GM19035 (cell line): Measurements from ENCODE around the gene ASPN.

Experiments used
- ATAC-seq: cut with Tn5 transposase; IDR thresholded peaks from one replicate; pipeline ENCODE4 v1.9.1; 2021; ENCODE audit not compliant: unreplicated experiment

Gene ASPN

DNA sequence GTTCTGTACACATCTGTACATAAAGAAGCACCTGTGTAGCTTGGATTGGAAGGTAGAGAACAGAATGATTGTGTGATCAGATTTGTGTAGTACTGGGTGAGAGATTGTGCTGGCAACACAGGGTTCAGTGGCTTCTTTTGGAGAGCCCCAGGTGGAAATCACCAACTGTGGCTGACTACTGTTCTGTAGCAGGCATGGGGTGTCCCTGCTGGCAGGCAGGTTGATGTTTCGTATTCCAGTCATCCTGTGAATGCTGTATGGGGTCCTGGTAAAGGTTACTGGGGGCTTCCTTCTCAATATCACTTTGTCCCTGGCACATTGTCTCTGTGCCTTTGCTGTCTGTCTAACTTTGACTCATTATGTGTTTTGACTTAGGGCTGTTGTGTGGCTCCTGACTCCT is 5.3 kb downstream of the ASPN start:
- ATAC-seq: no peak

DNA sequence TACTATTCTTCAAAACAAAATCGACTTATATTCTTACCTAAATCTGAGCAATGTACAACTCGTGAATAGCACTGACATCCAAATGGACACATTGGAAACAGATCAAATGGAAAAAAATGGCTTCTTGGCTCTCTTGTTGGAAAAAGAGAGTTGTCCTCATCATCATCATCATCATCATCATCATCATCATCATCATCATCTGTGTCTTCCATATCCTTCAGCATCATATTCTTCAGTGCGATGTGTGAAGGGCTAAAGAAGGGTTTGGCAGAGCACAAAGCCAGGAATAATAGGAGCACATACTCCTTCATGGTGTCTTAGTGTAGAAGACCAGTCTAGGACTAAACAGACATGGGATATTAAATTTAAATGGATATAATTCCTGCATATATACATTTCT is 7.7 kb downstream of the ASPN start:
- no peak for ATAC-seq

DNA sequence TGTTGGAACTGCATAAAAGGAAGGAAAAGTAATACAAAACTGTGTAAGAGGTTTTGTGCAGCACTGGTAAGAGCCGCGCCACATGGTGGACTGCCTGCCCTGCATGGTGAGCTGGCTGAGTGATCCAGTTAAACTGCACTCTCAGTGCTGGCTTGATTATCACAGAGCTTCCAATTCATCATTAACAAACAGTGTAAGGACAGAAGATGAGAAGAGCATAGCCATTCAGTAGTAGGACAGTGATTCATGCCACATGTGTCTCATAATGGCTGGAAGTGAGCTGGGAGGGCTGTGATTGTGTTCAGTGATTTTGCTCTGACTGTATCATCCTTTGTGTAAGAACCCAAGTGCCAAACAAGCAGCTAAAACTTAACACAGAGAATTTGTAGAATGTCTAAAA is 14.1 kb downstream of the ASPN start:
- no peak for ATAC-seq

DNA sequence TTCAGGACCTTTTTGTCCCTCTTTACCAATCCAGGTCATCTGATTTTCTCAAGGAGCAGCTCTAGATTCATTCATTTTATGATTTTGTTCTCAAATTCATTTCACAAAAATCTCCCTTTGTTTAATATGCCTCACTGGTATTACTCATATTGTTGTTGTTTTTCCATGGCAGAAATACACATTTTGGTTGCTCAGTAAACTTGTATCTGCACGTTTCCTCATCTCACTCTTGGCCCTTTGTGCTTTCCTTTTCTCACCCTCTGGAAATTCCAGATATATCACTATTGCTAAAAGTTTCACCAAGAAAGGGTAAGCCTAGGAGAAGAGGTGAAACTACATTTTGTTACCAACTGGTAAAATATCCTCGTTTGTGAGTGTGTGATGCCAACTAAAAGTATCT is 14.8 kb downstream of the ASPN start:
- no peak for ATAC-seq

DNA sequence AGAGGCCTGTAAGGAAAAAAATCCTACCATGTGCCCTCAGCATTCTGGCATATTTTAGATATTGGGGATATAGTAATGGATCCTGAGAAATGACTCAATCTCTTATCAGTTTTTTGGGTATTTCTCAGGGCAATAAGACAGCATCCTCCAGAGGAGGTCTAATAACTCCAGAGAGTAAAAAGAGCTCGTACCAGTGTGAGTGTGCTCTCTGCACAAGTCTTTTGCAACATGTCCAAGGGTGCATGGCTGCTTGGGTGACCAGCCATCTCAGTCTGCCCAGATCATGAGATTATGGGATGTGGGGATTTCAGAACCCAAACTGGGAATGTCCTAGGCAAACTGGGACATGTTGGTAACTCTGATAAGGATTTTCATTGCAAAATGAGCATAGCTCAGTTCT is 15.3 kb downstream of the ASPN start:
- no peak for ATAC-seq

DNA sequence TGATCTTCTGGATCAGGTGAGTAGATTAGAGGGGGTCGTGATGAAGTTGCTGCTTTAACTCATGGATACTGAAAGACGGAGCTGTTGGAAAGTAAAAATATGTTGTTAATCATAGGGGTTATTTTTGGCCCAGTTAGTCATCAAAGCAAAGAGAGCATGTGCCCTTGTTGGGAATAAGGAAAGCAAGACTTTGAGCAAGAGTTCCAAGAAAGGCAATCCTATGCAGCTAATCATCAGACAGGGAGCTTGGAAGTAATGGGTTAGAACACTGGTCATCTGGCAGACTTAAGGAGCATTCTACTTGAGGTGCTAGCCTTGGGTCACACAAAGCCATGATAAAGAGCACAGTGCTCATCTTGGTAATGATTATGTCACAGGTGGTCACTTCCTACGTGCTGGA is 18.3 kb downstream of the ASPN start:
- no peak for ATAC-seq

DNA sequence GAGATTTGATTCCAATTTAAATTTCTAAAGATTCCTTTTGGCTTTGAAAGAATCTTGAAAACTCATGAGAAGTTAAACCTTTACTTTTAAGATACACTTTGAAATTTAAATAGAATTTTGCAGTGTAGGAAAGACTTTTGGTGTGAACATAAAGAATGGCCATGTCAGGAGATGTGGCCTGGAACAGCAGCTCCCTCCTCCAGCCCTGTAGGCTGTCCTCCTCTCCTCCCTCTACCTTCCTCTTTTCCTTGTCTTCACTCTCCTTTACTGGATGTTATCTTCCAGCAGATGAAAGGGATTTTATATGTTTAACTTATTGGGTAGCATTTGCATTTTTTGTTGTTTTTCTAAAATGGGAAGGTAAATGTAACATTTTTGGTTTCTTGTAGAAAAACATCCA is 18.9 kb downstream of the ASPN start:
- ATAC-seq: no peak

DNA sequence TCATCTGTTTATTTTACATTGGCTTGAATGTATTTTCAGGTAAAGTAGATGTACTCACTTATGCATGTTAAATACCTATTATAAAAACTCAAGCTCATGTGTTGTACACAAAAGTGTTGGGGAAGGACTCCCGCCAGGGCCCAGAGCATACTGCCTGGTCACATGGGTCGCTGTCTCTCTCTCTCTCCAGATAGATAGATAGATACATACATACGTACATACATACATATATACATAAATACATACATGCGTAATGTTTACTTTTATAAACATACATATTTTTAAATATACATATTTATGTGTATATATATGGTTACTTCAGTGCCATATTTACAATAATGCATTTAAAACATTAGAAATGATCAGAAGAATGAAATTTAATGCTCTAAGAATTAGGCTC is 24.7 kb downstream of the ASPN start:
- ATAC-seq: no peak

DNA sequence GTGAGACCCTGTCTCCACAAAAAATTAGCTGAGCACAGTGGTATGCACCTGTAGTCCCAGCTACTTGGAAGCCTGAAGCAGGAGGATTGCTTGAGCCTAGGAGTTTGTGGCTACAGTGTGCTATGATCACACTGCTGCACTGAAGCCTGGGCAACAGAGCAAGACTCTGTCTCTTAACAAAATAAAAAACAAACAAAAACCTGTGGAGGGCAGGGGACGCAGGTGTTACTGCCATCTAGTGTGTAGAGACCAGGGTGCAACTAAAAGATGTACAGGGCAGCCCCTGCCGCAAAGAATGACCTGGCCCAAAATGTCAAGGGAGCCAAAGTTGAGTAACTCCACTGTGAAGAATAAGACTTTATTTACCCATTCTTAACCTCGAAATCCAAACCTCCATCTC is 27.1 kb downstream of the ASPN start:
- ATAC-seq: no peak

DNA sequence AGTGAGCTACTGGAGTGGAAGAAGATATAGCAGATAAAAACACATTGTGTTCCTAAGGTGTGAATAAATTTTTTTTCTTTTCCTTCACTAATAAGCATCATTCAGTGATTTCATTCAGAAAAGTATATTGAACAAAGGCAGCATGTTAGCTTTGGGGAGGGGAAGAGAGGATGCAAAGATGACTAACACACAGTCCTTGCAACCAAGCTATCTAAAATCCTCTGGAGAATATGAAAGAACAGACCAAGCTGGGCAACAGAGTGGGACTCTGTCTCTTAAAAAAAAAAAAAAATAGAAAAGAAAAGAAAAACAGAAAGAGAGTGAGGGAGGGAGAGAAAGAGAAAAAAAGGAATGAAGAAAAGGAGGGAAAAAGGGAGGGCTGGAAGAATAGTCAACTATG is 35.8 kb downstream of the ASPN start:
- ATAC-seq: no peak

DNA sequence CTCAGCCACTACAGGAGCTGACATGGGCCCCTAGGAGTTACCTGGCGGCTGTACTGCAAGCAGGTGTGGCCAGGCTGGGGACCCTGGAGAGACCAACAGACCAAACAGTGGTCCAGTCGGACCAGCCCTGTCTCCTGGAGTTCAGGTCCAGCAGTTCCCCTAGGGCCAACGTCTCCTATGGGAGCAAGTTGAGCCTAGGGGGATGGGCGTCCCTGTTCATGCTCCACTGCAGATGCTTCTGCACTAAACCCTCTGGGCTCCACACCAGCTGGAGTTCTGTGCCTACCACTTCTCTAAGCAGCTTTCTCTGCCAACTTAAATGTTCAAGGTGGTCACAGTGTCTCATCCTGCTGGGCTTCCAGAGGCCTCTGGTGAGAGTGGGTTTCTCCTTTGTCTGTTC is 37.5 kb downstream of the ASPN start:
- ATAC-seq: no peak

DNA sequence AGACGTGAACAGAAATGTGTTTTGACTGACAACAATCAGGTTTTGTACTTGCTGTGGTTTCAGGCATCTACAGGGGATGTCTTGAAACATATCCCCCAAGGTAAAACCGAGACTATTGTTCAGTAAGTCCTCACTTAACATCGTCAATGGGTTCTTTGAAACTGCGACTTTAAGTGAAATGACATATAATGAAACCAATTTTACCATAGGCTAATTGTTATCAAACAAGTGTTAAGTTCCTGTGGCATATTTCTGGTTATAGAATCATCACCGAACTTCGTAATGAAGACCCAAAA is 41.6 kb downstream of the ASPN start:
- ATAC-seq: no peak

DNA sequence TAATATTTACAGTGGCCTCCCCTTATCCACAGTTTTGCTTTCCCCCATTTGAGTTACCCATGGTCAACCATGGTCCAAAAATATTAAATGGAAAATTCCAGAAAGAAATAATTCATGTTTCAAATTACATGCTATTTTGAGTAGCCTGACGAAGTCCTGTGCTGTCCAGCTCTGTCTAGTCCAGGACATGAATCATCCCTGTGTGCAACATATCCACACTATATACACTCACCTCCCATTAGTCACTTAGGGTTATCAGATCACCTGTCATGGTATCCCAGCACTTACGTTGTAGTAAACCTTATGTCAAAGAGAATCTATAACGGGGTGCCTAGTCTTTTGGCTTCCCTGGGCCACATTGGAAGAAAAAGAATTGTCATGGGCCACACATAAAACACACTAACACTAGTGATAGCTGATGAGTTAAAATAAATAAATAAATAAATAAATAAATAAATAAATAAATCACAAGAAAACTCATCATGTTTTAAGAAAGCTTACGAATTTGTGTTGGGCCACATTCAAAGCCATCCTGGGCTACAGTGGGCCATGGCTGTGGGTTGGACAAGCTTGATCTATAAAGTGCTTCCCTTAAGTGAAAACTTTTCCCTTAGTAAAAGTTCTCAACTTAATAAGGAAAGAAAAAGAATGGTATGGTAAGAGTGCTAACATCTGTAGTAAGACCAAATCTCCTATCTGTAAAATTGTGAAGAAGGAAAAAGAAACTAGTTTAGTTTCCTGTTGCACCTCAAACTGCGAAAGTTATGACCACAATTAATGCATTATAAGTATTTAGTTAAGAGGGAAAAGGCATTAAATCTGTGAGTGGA is 42.2 kb downstream of the ASPN start:
- no peak for ATAC-seq

DNA sequence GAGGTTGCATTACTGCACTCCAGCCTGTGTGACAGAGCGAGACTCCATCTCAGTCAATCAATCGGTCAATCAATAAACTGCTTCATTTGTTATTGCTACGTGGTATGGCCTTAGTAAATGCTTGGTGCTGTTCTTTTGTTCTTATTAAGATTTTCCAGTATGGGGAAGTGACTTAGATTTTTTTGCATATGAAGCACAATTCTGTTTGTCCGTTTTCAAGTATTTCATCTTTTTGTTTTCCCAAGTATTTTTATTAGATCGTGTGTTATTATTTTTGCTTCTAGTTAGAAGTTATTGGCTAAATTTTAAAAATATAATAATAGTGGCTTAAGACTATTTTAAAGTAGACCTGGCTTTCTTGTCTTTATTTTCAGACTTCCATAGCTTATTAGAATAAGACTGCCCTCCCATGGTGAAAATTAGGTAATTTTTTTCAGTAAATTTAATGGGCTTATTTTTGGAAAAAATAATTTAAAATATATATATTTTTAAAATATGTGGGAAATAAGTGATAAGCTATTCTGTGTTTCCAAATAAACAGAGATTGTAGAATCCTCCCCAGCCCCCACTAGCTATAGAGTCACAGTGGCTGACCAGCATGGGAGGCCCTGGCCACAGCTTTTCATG is 43.3 kb downstream of the ASPN start:
- no peak for ATAC-seq

DNA sequence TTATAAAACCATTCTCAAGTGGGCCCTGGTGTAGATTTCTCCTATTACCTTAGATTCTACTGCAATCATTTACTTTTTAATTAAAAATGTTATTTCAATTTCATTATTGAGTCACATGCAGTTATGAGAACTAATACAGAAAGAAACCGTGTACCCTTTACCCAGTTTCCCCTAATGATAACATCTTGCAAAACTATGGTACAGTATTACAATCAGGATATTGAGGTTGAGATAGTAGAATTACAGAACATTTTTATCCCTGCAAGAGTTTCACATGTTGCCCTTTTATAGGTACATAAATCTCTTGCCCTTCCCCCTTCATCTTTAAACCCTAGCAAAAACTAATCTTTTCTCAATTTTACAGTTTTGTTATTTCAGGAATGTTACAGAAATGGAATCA is 47.0 kb downstream of the ASPN start:
- ATAC-seq: no peak

DNA sequence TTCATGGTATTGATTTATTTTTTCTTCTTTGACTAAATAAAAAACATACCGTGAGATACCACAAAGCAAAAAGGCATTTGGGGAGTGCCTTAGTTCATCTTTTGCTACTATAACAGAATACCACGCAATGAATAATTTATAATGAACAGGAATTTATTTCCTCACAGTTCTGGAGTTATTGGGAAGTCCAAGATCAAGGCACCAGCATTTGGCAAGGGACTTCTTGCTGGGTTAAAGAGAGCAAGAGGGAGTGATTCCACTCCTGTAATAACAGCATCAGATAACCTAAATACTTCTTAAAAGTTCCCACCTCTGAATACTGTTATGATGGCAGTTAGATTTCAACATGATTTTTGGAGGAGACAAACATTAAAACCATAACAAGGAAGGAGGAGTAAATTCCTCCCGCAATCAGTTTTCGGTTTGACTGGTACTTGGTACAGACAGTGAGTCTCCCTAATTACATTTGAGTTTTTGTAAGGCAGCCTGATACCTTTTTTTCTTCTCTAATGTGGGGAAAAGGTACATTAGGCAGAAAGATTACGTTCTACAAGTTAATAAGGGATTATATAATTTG is 49.2 kb downstream of the ASPN start:
- no peak for ATAC-seq

DNA sequence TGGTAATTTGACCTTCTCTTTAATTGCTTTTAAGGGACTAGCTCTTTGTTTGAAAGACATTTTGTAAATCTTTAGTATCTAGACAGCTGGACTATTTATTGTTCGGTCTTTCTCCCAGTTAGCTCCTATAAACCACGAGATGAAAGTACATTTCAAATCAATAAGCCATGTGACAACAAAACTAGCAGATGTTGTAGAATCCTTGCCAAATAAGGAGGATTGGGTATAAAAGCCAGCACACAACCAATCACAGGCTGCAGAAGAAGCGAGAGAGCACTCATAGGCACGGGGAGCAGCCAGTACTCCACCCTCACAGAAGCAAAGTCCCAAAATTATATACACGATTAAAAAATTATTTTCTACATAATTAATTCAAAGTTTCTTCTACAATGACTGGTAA is 50.0 kb downstream of the ASPN start:
- no peak for ATAC-seq

DNA sequence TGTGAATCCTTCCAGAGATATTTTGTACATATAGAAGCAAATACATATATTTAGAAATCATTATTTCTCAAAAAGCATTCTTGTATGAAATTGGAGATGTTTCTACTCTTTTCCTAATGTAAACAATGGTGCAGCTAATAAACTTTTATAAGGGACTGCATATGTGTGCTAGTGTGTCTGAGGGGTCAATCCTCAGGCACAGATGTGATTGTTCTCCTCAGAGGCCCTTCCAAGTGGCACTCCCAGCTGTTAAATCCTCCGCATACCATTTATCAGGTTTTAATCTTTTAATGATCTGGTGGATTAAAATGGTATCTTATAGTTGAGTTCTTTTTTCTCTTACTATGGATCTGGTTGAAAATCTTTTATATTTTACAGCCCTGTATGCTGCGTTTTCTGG is 52.5 kb downstream of the ASPN start:
- no peak for ATAC-seq

DNA sequence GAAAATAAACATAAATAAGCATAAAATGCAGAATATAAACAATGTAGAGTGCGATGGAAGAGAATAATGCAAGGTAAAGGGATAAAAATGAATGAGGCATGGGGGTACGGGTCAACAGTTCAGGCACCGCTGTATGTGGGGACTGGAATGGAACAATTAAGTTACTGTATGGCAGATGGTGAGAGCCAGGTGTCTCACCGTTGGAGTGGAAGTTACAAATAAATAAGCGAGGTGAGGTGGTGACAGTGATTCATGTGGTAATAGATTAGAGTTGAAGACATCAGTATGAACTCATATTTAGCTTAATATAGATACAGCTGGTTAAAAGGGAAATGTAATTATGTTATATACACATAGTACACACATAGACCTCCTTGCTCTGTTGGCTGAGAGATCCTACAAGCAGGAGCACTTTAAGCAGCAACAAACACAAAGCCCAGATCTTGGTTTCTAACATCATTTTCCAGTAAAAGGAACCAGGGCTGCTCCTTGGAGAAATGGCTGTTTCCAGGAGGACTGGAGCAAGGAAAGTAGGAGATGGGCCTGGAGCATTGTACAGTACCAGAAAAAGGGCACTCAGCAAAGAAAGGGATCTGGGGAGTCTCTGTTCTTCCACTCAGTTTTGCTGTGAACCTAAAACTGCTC is 55.7 kb downstream of the ASPN start:
- no peak for ATAC-seq

DNA sequence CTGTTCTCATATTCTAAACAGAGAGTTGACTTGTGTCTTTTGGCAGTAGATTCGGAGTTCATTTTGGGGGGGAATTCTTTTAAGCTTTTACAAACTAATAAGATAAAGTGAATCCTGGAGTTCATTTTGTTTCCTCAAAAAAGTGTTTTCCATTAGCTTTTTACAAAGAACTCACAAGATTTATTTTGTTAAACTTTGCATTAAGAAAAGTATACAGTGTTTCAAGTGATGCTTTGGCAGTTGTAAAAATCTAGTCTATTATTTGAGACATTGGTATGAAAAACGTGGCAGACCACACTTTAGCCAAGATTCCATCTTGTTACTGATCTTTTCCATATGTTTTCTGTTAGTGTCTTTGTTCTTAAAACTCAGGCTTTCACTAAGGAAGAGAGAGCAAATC is 56.8 kb downstream of the ASPN start:
- ATAC-seq: no peak

DNA sequence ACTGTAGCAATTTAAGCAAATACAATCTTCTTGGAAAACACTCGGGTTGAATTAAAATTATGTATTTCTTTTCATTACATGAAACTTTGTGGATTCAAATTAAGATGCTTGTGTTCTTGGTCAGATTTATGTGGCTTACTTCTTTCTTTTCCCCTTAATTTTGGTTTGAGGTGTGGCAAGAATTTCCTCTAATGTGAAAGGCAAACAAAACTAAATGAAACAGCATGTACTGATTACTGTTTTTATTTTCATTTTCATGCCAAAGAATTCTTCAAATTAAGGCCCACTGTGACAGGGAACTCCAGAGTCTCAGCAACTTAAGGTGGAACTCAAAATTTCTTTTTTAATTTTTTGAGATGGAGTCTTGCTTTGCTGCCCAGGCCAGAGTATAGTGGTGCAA is 58.0 kb downstream of the ASPN start, which contains the start of gene OMD:
Gene OMD (minus strand): TSS at position 132 of the 400 bp plus-strand sequence. CDS start 6,913 bp downstream, outside the sequence.
- no peak for ATAC-seq

DNA sequence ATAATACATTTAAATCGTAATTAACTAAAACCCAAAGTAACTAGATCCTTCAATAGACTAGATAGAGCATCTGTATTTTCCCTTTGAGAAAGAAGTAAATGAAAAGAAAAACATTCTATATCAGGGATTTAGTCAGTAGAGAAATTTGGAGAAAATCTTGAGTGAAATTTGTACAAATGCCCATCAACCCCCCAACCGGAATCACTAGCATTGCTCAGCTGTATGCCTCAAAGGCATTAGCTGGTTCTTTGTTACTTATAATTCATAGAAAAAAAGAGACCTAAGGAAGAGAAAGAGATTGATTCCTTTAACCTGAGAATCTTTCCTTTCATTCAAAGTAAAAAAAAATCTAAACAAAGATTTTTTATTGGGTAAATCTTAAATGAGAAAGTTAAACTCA is 58.7 kb downstream of the ASPN start:
- ATAC-seq: no peak
